GM21529 (cell line): ENCODE results near the gene CHMP5.

ENCODE experiments used
- ATAC-seq: cut with Tn5 transposase; IDR thresholded peaks from one replicate; pipeline ENCODE4 v1.9.1; 2021; ENCODE audit not compliant: unreplicated experiment

The CHMP5 gene

GRCh38 chr9:33273266-33273971, 8.6 kb downstream of the CHMP5 start:
- ATAC-seq = no peak

- ATAC-seq = no peak
Observed at GRCh38 chr9:33273972-33274328, 9.1 kb downstream of the CHMP5 start.

- no peak for ATAC-seq
Observed at GRCh38 chr9:33277484-33277883, 12.6 kb downstream of the CHMP5 start.

- no peak for ATAC-seq
Observed at GRCh38 chr9:33285502-33285901, 20.7 kb downstream of the CHMP5 start.

GRCh38 chr9:33287087-33287490, 22.2 kb downstream of the CHMP5 start:
- ATAC-seq = no peak

- ATAC-seq = no peak
Observed at GRCh38 chr9:33288235-33288634, 23.4 kb downstream of the CHMP5 start.

- no peak for ATAC-seq
Observed at GRCh38 chr9:33288828-33289483, 24.1 kb downstream of the CHMP5 start.

GRCh38 chr9:33289496-33289895, 24.6 kb downstream of the CHMP5 start:
- no peak for ATAC-seq

- peak; percentile 23 for ATAC-seq
Observed at GRCh38 chr9:33289936-33290246, 25.0 kb downstream of the CHMP5 start.

GRCh38 chr9:33290247-33291030, 25.6 kb downstream of the CHMP5 start, which contains the start of gene NFX1:
Gene NFX1, plus strand, starts transcription at chr9:33290516. Its CDS starts 57 bp downstream, at chr9:33290573.
- ATAC-seq = peak; percentile 82

- no peak for ATAC-seq
Observed at GRCh38 chr9:33291031-33291397, 26.2 kb downstream of the CHMP5 start.

GRCh38 chr9:33291901-33292300, 27.1 kb downstream of the CHMP5 start:
- no peak for ATAC-seq

- ATAC-seq = no peak
Observed at GRCh38 chr9:33293782-33294181, 28.9 kb downstream of the CHMP5 start.

GRCh38 chr9:33294670-33295432, 30.0 kb downstream of the CHMP5 start:
- no peak for ATAC-seq

- peak; percentile 42 for ATAC-seq
Observed at GRCh38 chr9:33295571-33295970, 30.7 kb downstream of the CHMP5 start.

GRCh38 chr9:33297432-33297831, 32.6 kb downstream of the CHMP5 start:
- ATAC-seq = peak; percentile 91

- ATAC-seq = no peak
Observed at GRCh38 chr9:33300546-33300945, 35.7 kb downstream of the CHMP5 start.

GRCh38 chr9:33304362-33304761, 39.5 kb downstream of the CHMP5 start:
- ATAC-seq = peak; percentile 56

GRCh38 chr9:33306037-33306436, 41.2 kb downstream of the CHMP5 start:
- ATAC-seq = no peak

GRCh38 chr9:33307067-33307466, 42.2 kb downstream of the CHMP5 start:
- no peak for ATAC-seq

- no peak for ATAC-seq
Observed at GRCh38 chr9:33309903-33310302, 45.1 kb downstream of the CHMP5 start.
